Mammary epithelial cell (primary cell): ENCODE results near the gene LGALS7.

Experiments
- EZH2 ChIP-seq: IDR thresholded peaks from 2 replicates; pipeline ENCODE4 v1.6.1; 2012; ENCODE audit warnings: low read length, inconsistent platforms, borderline replicate concordance
- TF ChIP-seq, protein P1 (sequence below), 2 donors: IDR thresholded peaks in 1 of 2; conservative IDR thresholded peaks in 1 of 2; 2 replicates each; pipeline ENCODE4 v1.5.1; 2011 to 2012; ENCODE audit warnings: inconsistent platforms in 2 of 2, low read length in 2 of 2, mild to moderate bottlenecking in 2 of 2, control low read depth in 1 of 2, low read depth in 1 of 2; ENCODE audit not compliant: insufficient read depth in 1 of 2; ENCODE audit errors: extremely low read depth in 1 of 2

DNA sequence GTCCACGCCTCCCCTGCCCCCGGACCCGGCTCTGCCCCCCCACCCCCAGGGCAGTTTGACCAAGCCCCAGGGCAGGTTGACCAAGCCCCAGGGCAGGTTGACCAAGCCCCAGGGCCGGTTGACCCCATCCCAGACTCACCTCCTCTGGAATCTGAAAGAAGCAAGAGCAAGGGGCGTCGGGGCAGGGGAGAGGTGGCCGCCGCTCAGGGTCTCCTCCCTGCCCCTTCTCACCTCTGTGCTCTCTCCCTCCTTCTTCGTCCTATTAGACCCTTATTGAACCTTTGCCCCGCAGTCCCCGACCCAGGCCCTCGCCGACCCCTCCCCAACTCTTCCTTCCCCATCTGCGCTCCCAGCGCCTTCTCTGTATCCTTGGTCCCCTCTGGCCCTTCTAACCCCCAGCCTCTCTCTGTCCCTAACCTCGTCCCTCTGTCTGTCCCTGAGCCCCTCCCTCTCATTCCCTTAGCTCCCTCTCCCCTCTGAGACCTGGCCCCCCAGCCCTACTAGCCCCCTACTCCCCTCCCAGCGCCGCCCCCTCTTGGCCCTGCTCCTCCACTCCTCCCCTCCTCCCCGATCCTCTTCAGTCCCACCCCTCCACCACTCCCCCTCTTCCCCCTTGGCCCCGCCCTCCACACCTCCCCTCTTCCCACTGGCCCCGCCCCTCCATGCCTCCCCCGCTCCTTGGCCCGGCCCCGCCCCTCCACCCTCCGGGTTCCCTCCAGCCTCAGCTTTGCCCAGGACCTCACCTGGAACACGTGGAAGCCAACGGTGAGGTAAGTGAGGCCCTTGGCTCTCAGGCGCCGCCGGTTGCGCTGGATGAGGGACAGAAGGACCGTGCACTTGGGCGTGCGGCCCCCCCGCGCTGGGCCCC, 36.7 kb downstream of the LGALS7 start:
- TF ChIP-seq, protein P1, sequence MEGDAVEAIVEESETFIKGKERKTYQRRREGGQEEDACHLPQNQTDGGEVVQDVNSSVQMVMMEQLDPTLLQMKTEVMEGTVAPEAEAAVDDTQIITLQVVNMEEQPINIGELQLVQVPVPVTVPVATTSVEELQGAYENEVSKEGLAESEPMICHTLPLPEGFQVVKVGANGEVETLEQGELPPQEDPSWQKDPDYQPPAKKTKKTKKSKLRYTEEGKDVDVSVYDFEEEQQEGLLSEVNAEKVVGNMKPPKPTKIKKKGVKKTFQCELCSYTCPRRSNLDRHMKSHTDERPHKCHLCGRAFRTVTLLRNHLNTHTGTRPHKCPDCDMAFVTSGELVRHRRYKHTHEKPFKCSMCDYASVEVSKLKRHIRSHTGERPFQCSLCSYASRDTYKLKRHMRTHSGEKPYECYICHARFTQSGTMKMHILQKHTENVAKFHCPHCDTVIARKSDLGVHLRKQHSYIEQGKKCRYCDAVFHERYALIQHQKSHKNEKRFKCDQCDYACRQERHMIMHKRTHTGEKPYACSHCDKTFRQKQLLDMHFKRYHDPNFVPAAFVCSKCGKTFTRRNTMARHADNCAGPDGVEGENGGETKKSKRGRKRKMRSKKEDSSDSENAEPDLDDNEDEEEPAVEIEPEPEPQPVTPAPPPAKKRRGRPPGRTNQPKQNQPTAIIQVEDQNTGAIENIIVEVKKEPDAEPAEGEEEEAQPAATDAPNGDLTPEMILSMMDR (conservative IDR thresholded peaks at IDR 0.05 in 1 of 2, IDR thresholded peaks at IDR 0.05 in 1 of 2; ENCODE audit: extremely low read depth in 1 of 2, insufficient read depth in 1 of 2, low read depth in 1 of 2, low read length in 2 of 2): no peak
- TF ChIP-seq EZH2: no peak
